DMS 273 (cell line): ENCODE data around the gene FAM217B.
A peak's percentile ranks its signal among the peaks of the same experiment; 100 is the strongest.

Experiments used
- DNase-seq: peaks from one replicate; lab custom pipeline; 2025; ENCODE audit not compliant: unreplicated experiment; lab: John Stamatoyannopoulos, UW

FAM217B gene, protein sequence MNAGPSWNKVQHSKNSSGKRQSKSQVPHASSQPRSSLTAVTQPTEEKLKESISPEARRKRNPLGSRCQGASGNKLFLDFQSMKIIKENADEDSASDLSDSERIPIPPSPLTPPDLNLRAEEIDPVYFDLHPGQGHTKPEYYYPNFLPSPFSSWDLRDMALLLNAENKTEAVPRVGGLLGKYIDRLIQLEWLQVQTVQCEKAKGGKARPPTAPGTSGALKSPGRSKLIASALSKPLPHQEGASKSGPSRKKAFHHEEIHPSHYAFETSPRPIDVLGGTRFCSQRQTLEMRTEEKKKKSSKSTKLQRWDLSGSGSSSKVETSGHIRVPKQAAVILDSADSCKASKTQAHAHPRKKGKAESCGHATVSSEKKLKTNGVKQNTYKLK

DNA sequence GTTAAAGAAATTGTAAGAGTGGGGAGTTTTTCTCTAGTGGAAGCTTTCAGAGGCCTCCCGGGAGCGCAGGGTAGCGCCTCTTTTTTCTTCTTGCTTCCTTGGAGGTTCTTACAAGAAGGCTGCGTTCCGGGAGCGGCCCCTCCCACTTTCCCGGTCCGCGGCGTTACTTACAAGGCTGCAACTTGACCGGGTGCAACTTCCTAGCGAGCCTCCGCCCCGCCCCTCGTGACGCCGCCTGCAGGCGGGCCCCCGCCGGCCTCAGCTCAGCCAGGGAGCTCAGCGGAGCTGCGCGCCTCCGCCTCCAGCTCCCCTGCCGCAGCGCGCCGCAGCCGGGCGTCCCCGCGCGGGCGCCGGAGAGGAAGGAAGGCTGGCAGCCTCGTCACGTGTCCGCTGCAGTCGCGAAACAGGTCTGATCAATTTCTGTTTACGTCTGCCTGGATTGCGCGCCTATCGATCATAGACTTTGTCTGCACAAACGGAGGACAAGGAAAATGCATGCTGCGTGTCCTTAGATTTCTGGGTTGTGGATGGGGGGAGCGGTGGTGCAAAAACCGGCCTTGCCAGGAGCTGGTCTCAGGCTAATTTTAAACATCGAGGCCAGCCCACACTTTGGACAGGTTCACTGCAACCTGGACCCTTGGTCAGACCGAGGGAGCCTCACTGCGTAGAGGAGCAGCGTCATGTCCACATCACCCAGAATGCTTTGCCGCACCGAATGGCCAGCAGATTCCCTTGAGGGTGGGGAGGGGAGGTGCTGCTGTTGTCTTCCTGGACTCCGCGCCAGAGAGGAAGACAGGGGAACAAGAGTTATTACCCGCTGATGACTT, at the start of gene FAM217B, which contains the start of gene PPP1R3D:
FAM217B (plus strand) TSS at position 261 of the 827 bp plus-strand sequence. CDS start 3,555 bp downstream, outside the sequence.
PPP1R3D (minus strand) TSS at position 177 of the 827 bp plus-strand sequence. CDS start 374 bp downstream, outside the sequence.
- peak; percentile 96 for DNase-seq

GRCh38 chr20:59891581-59891980, 48.6 kb upstream of the FAM217B start:
- no peak for DNase-seq

- DNase-seq: no peak
These were observed 44.3 kb upstream of the FAM217B start for GRCh38 chr20:59895908-59896307.

DNA sequence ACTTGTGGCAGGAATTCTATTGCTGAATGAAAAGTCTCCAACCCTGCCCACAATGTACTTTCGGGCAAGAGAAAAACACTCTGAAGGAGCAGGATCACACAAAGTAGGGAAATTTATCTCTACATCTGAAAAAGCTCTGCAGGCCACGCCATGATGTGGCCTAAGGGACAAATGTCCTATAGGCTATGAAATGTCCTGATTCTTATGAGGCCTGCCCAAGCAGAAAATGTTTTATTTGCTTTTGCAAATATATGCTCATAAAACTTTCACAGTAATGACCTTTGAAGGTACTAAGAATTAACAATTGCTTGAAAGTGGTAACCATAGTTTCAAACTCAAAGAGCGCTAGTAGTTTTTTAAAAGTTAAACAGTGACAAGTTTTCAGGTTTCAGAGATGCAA, 37.7 kb upstream of the FAM217B start:
- DNase-seq: no peak

- DNase-seq: peak; percentile 16
These were observed 36.6 kb upstream of the FAM217B start for GRCh38 chr20:59903621-59904020.

DNA sequence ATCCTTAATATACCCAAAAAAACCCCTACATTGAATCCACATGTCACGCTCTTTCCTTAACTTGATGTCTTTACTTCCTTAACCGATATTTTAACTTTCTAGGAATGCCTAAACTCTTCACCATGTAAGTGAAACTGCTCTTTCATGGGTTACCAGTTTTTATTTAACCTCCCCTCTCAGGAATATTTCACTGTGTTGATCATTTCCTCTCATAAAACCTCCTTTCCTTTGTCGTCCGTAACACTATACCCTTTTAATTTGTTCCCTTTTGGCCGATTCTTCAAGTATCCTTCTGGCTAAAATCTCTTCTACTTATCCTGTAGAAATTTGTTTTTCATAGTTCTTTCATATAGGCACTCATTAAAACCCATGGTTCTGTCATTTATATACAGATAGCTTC, 31.3 kb upstream of the FAM217B start:
- DNase-seq: no peak

GRCh38 chr20:59911041-59911440, 29.1 kb upstream of the FAM217B start:
- DNase-seq: no peak

DNA sequence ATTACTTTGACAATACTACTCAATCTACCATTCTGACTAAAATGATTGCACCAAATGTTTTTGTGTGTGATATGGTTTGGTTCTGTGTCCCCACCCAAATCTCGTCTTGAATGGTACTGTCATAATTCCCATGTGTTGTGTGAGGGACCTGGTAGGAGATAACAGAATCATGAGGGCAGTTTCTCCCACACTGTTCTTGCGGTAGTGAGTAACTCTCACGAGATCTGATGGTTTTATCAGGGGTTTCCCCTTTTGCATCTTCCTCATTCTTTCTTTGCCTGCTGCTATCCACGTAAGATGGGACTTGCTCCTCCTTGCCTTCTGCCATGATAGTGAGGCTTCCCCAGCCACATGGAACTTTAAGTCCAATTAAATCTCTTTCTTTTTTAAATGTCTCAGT, 27.6 kb upstream of the FAM217B start:
- no peak for DNase-seq

- no peak for DNase-seq
These were observed 19.2 kb upstream of the FAM217B start for GRCh38 chr20:59920944-59921343.

GRCh38 chr20:59923514-59923913, 16.7 kb upstream of the FAM217B start:
- no peak for DNase-seq

DNA sequence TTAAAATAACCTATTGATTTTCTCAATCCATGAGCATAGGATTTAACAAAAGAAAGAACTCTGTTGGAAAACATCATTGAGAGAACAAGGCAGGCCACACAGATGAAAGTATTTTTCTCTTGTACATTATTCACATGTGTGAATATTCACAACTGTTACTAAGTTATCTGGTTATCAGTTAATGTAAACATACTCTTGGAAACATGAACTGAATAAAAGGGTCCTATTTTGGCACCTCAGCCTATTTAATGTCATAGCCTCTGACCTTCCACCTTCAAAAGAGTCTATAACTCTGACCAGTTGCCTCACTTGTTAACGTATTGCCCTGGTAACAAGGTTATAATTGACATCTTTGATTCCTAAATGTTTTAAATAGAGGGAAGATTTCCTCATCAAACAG, 14.8 kb upstream of the FAM217B start:
- DNase-seq: no peak

DNA sequence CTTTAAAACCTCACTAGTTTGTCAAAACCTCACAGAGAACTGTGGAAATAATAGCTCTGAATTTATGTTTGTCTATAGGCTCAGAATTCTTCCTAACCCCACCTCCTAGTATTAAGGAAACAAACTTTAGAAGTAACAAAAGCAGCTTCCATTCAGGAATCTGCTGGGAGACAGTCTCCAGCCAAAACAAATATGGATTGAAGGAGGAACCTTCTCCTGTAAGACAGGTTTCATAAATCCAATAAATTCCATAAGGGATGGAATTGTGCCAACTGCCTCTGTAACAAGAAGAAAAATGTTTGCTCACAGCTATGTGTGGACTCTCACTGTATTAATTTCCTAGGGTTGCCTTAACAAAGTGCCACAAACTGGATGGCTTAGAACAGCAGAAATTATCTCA, 14.3 kb upstream of the FAM217B start:
- peak; percentile 5 for DNase-seq

GRCh38 chr20:59931511-59932312, 8.5 kb upstream of the FAM217B start:
- DNase-seq: no peak

- no peak for DNase-seq
These were observed 7.4 kb upstream of the FAM217B start for GRCh38 chr20:59932616-59933295.

GRCh38 chr20:59933296-59933848, 6.8 kb upstream of the FAM217B start, which contains the start of gene SYCP2:
Gene SYCP2 (minus strand): TSS chr20:59933637. CDS start chr20:59922413, 11,224 bp downstream.
- no peak for DNase-seq

GRCh38 chr20:59933849-59934585, 6.2 kb upstream of the FAM217B start:
- DNase-seq: peak; percentile 90

DNA sequence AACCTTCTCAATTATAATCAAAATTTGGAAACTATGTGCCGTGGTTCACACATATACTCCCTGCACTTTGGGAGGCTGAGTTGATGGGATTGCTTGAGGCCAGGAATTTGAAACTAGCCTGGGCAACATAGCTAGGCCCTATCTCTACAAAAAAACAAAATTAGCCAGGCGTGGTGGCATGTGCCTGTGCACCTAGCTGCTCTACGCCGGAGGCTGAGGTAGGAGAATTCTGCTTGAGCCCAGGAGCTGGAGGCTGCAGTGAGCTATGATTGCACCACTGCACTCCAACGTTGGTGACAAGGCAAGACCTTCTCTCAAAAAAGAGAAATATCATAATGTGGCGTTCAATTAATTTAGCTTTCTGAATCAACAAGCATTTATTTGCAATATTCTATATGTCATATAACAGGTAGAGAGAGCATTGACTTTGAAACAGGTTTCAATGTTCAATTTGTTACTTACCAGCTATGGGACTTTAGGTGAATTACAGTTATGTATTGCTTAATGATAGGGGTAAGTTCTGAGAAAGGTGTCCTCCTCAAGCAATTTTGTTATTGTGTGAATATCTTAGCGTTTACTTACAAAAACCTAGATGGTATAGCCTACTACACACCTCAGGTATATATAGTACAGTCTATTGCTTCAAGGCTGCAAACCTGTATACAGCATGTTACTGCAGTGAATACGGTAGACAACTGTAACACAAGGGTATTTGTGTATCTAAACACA, 4.6 kb upstream of the FAM217B start:
- no peak for DNase-seq

DNA sequence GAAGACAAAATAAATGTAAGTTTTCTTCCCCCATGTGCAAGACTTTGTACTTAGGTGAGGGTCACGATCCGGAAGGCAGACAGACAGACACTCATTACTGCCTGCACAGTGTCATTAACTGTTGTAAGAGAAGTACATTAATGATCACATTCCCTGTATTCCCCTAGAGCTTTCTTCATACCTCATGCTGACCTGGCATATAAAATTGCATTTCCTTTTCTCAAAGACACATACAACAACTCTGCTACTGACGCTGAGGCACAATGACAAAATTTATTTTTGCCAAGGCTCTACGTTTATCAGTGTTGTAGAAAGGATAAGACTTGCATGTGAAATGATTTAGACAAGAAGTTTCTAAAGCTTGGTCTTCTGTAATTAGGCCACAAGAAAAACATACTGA, 3.8 kb upstream of the FAM217B start:
- no peak for DNase-seq

- DNase-seq: no peak
These were observed 3.0 kb upstream of the FAM217B start for GRCh38 chr20:59937150-59937549.
